HL-60/S4 (cell line): Measurements from ENCODE around the gene LDLRAD1.
"Not testable (repeated sequence)": the region's sequence is repeated elsewhere in the genome, so short reads cannot be mapped to it uniquely, and the experiment has no call there.

ENCODE experiments used
- in situ Hi-C: fragments of 300-500 bp; cut with MboI; formaldehyde crosslinking; loops from 2 replicates; pipeline ENCODE4 v1.14.3; 2022; ENCODE audit warnings: low sequenced_read_pairs

The LDLRAD1 gene

DNA sequence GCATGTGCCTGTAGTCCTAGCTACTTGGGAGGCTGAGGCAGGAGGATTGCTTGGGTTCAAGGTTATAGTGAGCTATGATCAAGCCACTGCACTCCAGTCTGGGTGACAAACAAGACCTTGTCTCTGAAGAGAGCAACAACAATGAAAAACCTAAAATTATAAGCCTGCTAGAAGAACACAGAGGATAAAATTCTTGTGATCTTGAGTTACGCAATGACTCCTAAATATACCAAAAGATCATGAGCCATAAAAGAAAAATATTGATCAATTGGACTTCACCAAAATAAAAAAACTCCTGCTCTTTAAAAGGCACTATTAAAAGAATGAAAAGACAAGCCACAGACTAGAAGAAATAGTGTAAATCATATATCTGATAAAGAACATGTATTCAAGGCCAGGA lies 22.3 kb downstream of the LDLRAD1 start:
- in situ Hi-C loops: no loop called here

GRCh38 chr1:53994516-53994915 lies 23.5 kb downstream of the LDLRAD1 start:
- in situ Hi-C loops: not testable (repeated sequence)

DNA sequence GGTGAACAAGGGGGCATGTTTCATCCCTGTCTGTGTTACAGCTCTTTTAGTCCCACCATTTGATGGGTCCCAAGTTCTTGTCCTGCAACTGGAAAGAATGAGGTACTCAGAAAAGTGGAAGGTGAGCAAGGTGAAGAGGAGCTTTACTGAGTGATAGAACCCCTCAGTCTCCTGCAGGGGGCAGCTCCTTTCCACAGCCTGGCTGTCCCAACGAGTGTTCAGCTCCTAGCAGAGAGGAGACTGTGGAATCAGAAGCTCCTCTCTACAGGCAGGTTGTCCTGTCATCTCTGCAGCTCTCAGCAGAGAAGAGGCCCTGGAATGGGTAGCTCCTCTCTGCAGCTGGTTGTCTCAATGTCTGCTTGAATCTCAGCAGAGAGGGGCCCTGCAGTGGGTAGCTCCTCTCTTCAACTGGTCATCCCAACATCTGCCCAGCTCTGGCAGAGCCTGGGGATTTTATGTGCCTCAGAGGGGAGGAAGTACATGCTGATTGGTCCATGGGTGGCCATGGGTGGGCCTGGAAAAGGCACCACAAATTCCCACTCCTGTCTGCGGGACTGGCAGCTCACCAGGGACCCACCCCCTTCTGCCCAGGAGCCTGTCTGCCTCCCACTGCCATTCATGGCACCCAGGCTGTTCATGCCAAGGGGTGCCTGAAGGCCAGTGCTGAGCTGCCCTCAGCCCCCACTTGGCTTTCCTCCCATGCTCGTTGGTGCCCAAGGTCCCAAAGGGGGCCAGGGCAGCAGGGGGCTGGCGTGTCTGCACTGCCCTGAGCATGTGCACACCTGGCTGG lies 25.7 kb downstream of the LDLRAD1 start:
- in situ Hi-C loops: no loop called here

DNA sequence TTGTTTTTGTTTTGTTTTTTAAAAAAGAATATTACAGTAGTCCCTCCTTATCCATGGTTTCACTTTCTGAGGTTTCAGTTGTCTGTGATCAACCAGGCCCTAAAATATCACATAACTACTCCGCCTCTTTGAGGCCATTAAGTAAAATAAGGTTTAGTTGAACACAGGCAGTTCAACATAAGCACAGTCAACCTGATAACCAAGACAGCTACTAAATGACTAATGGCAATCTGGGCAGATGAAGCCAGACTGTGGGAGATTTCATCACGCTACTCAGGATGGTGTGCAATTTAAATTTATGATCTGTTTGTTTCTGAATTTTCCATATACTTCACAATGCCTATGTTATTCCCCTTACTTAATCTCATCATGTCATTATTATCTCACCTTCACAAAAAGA lies 30.1 kb downstream of the LDLRAD1 start:
- in situ Hi-C loops: no loop called here

DNA sequence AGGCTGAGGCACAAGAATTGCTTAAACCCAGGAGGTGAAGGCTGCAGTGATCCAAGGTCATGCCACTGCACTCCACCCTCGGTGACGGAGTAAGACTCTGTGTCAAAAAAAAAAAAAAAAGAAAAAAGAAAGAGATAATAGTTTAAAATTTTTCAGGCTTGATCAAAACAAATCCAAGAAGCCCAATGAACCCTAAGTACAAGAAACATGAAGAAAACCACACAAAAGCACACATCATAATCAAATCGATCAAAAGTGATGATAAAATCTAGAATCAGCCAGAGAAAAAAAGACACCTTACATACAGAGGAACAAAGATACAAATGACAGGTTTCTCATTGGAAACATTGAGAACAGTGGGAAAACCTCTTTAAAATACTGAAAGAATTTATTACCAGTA lies 31.5 kb downstream of the LDLRAD1 start:
- in situ Hi-C loops: no loop called here

- in situ Hi-C loops: no loop called here
These were observed 33.3 kb downstream of the LDLRAD1 start for GRCh38 chr1:53984726-53985125.

DNA sequence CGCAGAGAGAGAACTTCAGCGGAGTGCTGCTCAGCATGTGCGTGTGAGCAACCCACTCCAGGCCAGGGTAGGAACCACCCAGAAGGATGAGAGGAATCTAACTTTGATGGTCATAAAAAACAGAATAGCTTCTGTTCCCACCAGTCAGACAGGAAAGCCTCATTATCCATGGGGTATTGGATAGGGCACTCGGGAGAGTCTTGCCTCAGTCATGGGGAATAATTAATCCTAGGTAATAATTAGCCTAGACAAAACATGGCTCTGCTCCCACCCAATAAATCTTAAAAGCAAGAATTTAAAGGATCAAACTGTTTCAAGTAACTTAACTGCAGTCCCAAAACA lies 35.3 kb downstream of the LDLRAD1 start:
- in situ Hi-C loops: no loop called here

DNA sequence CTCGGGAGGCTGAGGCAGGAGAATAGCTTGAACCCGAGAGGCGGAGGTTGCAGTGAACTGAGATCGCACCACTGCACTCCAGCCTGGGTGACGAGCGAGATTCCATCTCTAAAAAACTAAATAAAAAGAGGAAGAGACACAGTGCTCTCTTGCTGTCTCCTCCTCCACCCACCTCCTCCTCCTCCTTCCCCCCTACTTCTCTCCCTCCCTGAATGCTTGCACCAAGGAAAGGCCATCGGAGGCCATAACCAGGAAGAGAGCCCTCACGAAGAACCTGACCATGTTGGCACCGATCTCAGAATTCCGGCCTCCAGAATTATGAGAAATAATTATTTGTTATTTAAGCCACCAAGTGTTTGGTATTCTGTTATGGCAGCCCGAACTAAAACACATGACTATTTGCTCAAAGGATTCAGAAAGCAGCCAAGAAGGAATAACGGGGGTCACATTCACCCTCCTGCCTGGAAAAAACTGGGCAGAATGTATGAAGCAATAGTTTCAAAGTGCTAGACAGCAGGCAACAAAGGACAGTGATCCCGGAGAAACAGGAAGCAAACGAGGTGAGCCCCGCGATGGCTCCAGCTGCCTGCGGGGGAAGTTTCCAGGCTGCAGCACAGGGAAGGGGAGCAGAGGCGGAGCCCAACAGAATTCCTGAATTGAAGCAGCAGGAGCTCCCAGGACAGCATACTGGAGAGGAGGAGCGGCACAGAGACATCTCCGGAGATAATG lies 35.8 kb downstream of the LDLRAD1 start:
- in situ Hi-C loops: no loop called here

DNA sequence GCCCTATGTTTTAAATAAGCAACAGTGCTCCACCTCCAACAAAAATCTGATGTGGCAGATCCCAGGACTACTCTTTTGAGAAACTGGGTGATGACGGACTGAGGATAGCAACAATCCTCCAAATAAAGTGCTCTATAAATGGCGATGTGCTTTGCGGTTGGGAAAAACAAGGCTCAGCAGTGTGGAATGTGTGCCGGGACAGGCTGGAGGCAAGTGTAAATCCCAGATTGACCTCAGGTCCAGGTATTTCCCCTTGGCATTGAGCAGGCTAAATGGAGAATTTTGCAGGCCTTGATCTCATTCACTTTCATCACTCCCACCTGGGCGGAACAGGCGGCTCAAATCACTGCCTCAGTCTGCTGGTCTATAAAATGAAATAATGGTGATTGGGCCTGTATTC lies 36.8 kb downstream of the LDLRAD1 start:
- in situ Hi-C loops: no loop called here

DNA sequence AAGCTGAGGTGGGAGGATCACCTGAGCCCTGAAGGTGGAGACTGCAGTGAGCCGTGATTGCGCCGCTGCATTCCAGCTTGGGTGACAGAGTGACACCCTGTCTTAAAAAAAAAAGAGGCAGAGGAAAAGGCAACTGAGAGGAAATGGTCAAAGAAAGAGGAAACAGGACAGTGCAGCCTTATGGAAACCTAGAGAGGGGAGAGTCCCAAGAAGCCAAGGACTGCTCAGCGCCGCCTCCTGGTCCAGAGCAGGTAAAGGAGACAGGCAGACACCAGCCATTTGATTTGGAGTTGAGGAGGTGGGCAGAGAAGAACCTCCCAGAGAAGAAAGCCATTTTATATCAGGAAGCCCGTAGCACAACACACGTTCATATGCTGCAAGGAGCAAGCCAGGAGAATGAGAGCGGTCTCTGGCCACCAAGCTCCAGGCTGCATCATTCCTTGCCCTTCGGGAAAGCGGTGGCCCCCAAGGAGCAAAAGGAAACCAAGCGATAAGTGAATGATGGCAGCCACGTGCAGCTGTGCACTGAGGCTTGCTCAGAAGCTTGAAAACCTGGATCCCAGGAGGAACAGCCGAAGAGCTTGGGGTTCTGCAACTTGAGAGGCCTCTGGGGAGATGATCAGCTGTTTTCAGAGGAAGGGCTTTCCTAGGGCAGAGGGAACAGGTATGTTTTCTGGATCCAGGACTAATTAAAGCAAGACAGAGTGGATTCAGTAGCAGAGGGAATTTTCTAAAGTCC lies 38.1 kb downstream of the LDLRAD1 start:
- in situ Hi-C loops: no loop called here

DNA sequence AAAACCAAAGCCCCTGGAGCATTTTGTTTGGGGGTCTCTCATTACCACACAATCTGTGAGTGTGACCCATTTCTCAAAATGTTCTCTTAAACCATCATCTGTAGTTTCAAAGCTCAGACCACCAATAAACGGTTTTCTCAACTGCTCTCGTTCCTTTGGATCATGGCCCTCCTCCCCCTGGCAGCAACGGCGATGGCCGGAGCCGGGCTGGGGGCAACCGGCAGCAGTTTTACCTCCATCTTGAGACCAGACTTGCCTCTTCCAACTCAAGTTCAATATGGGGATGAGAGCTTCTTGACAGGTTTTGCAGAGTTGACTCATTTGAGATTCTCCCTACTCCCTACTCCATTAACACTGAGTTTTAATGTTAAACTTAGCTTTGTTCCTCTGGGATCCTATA lies 42.1 kb downstream of the LDLRAD1 start:
- in situ Hi-C loops: no loop called here

DNA sequence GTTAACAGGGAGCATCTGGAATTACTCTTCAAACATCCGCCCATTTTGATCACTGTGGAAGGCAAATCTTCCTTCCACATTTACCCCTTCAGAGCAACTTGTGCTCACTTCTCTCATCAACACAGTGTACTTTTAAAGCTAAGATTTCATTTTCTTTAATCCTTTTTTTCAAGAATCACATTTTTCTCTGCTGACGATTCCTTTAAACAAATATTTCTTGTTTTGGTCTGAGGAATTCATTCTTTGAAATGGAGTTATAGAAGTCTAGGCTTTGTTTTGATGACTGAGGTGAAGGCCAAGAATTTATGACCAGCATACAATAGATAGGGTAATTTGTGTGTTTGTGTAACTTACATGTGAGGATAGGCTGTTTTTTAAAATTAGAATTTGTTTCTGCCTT lies 46.3 kb downstream of the LDLRAD1 start:
- in situ Hi-C loops: no loop called here

DNA sequence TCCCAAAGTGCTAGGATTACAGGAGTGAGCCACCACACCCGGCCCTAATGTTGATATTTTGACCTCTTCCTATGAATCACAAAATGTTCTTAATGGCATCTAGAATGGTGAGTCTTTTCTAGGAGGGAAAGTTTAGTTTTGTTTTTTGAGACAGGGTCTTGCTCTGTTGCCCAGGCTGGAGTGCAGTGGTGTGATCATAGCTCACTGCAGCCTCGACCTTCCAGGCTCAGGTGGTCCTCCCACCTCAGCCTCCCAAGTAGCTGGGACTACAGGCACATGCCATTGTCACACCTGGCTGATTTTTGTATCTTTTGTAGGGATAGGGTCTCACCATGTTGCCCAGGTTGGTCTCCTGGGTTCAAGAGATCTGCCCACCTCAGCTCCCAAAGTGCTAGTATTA lies 48.7 kb downstream of the LDLRAD1 start:
- in situ Hi-C loops: not testable (repeated sequence)

- in situ Hi-C loops: no loop called here
These were observed 49.9 kb downstream of the LDLRAD1 start for GRCh38 chr1:53968125-53968513.

GRCh38 chr1:53967409-53968124 lies 50.4 kb downstream of the LDLRAD1 start:
- in situ Hi-C loops: no loop called here

DNA sequence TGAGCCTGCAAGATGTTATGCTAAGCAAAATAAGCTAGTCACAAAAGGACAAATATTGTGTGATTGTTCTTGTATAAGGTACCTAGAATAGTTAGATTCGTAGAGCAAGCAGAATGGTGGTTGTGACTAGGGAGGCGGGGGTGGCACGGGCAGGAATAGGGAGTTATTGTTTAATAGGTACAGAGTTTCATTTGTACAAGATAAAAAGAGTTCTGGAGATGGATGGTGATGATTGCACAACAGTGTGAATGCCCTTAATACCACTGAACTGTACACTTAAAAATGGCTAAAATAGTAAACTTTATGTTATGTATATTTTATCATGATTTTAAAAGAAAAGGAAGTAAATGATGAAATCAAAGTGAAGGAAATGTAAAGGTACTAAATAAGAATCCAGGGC lies 51.2 kb downstream of the LDLRAD1 start:
- in situ Hi-C loops: no loop called here

GRCh38 chr1:53964109-53964508 lies 53.9 kb downstream of the LDLRAD1 start:
- in situ Hi-C loops: no loop called here

- in situ Hi-C loops: no loop called here
These were observed 54.5 kb downstream of the LDLRAD1 start for GRCh38 chr1:53963460-53963859.

GRCh38 chr1:53962395-53962794 lies 55.6 kb downstream of the LDLRAD1 start:
- in situ Hi-C loops: no loop called here

DNA sequence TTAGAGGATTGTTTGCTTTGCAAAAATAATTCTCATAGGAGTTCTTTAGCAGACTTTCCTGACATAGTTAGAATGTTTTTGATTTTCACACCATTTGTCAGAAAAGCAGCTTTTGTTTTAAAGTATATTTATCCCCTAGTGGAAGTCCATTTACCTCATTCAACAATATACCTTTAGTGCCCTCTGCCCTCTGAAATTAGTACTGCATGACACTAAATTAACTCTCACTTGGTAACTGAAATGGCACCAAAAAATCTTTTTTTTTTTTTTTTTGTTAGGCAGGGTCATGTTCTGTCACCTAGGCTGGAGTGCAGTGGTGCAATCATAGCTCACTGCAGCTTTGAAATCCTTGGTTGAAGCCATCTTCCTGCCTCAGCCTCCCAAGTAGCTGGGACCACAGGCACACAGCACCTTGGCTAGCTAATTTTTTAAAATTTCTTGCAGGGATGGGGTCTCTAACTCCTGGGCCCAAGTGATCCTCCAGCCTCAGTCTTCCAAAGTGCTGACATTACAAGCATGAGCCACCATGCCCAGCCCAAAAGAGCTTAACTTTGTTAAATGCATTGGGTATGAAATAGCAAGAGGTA lies 58.2 kb downstream of the LDLRAD1 start:
- in situ Hi-C loops: no loop called here
